Measurements from ENCODE around the gene COQ10A.

COQ10A gene

GRCh38 chr12:56224954-56225353, 41.8 kb upstream of the COQ10A start:
- Histone ChIP-seq H3K27ac (ENCODE audit: low read length) (no peak overlapping the region), H3K9ac (ENCODE audit: low read length) (peak overlapping the region; percentile 89), H3K27me3 (ENCODE audit: low read depth, low read length) (no peaks in the 10 kb centered on the region), H2AFZ (ENCODE audit: low read depth, low read length) (0 out of 2 replicates have a peak overlapping the region, but pooled peaks have one; percentile 34), H3K9me3 (ENCODE audit: insufficient read depth, low read length) (no peaks in the 10 kb centered on the region), H3K4me2 (ENCODE audit: low read length) (peak overlapping the region; percentile 78), H4K20me1 (ENCODE audit: insufficient read depth, low read length) (peaks cover 5% of the 10 kb centered on the region; the same call in 1 of the 2 replicates), H3K79me2 (ENCODE audit: low read length) (peaks cover 32% of the 10 kb centered on the region), H3K4me1 (ENCODE audit: low read length) (peaks cover 26% of the 10 kb centered on the region), H3K4me3 (ENCODE audit: low read length) (peak overlapping the region; percentile 87), H3K36me3 (replicated peaks; ENCODE audit: low read depth, low read length) (no peaks in the 10 kb centered on the region)
- TF ChIP-seq EZH2phosphoT487 (IDR thresholded peaks at IDR 0.05; ENCODE audit: low read depth): no peak
- no peak for TF ChIP-seq CTCF (IDR thresholded peaks at IDR 0.05; ENCODE audit: low read depth, low read length)

- Histone ChIP-seq H3K9me3 (ENCODE audit: insufficient read depth, low read length) (no peaks in the 10 kb centered on the region), H3K27ac (ENCODE audit: low read length) (no peak overlapping the region), H3K4me3 (ENCODE audit: low read length) (no peak overlapping the region)
Observed at GRCh38 chr12:56229082-56229481, 37.7 kb upstream of the COQ10A start.

GRCh38 chr12:56229916-56230431, 36.8 kb upstream of the COQ10A start, which contains the start of gene SLC39A5:
SLC39A5 (plus strand) TSS chr12:56230051; CDS start chr12:56231275, 1,224 bp downstream.
- Histone ChIP-seq H3K9ac (ENCODE audit: low read length) (no peak within 1 kb of the TSS), H2AFZ (ENCODE audit: low read depth, low read length) (no peak within 1 kb of the TSS), H3K79me2 (ENCODE audit: low read length) (peaks cover 4% of the 10 kb centered on the region), H3K36me3 (replicated peaks; ENCODE audit: low read depth, low read length) (no peaks in the 10 kb centered on the region), H3K9me3 (ENCODE audit: insufficient read depth, low read length) (no peaks in the 10 kb centered on the region), H3K4me2 (ENCODE audit: low read length) (no peak within 1 kb of the TSS), H3K27me3 (ENCODE audit: low read depth, low read length) (no peaks in the 10 kb centered on the region), H3K27ac (ENCODE audit: low read length) (no peak within 1 kb of the TSS), H3K4me3 (ENCODE audit: low read length) (no peak within 1 kb of the TSS), H4K20me1 (ENCODE audit: insufficient read depth, low read length) (no peaks in the 10 kb centered on the region), H3K4me1 (ENCODE audit: low read length) (peaks cover 7% of the 10 kb centered on the region; the same call in 1 of the 2 replicates)
- no peak for TF ChIP-seq EZH2phosphoT487 (IDR thresholded peaks at IDR 0.05; ENCODE audit: low read depth)
- no peak for TF ChIP-seq CTCF (IDR thresholded peaks at IDR 0.05; ENCODE audit: low read depth, low read length)

More at GRCh38 chr12:56229082-56229481, 37.7 kb upstream of the COQ10A start:
- no peak for TF ChIP-seq EZH2phosphoT487 (IDR thresholded peaks at IDR 0.05; ENCODE audit: low read depth)
- no peak overlapping the region for H3K4me2 ChIP-seq (ENCODE audit: low read length)
- H3K79me2 ChIP-seq (ENCODE audit: low read length): peaks cover 11% of the 10 kb centered on the region
- no peak overlapping the region for H3K9ac ChIP-seq (ENCODE audit: low read length)
- H4K20me1 ChIP-seq (ENCODE audit: insufficient read depth, low read length): no peaks in the 10 kb centered on the region
- H3K4me1 ChIP-seq (ENCODE audit: low read length): peaks cover 9% of the 10 kb centered on the region; the same call in 1 of the 2 replicates
- H3K27me3 ChIP-seq (ENCODE audit: low read depth, low read length): no peaks in the 10 kb centered on the region
- H2AFZ ChIP-seq (ENCODE audit: low read depth, low read length): no peak overlapping the region
- H3K36me3 ChIP-seq (replicated peaks; ENCODE audit: low read depth, low read length): no peaks in the 10 kb centered on the region

GRCh38 chr12:56230432-56231183, 36.1 kb upstream of the COQ10A start:
- Histone ChIP-seq H3K4me2 (ENCODE audit: low read length) (no peak overlapping the region), H3K36me3 (replicated peaks; ENCODE audit: low read depth, low read length) (no peaks in the 10 kb centered on the region), H3K4me1 (ENCODE audit: low read length) (peaks cover under 1% of the 10 kb centered on the region; the same call in 1 of the 2 replicates), H3K4me3 (ENCODE audit: low read length) (no peak overlapping the region), H2AFZ (ENCODE audit: low read depth, low read length) (no peak overlapping the region), H3K27me3 (ENCODE audit: low read depth, low read length) (no peaks in the 10 kb centered on the region), H3K79me2 (ENCODE audit: low read length) (no peaks in the 10 kb centered on the region), H3K27ac (ENCODE audit: low read length) (no peak overlapping the region), H3K9ac (ENCODE audit: low read length) (no peak overlapping the region), H4K20me1 (ENCODE audit: insufficient read depth, low read length) (no peaks in the 10 kb centered on the region), H3K9me3 (ENCODE audit: insufficient read depth, low read length) (no peaks in the 10 kb centered on the region)
- TF ChIP-seq EZH2phosphoT487 (IDR thresholded peaks at IDR 0.05; ENCODE audit: low read depth) (no peak), CTCF (IDR thresholded peaks at IDR 0.05; ENCODE audit: low read depth, low read length) (no peak)
